Measurements from ENCODE around the gene DOCK11. TPM values are rescaled to one million over a fixed set of nuclear protein-coding genes. Genes with fewer than 3 reads are reported as not detected.
A peak's percentile ranks its signal among the peaks of the same experiment; 100 is the strongest.

Gene DOCK11
- total RNA-seq, 2 experiments from 2014 or later = 62.6 to 66.0 TPM

DNA sequence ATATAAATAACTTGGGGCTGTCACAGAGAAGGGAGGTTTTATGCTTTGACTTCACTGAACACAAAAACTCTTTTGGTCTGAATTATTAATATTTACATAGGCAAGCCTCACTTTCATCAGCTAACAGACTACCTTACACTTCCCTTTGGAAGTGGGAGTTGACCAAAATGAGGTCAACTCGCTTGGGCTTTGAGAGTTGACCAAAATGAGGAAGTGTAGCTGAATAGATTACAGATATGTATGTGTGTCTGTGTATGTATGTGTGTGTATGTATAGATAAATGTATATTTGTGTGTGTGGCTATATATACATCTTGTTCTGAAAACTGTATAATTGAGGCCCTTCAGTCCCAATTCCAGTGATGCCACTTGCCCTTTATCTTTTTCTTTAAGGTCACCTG is 118.5 kb downstream of the DOCK11 start:
- peaks cover 42% of the 10 kb centered on the region for H3K36me3 Mint-ChIP-seq (ENCODE audit: low read depth)
- H3K4me3 Mint-ChIP-seq = no peak overlapping the region
- DNase-seq (no peak), ATAC-seq (no peak)
- ChIA-PET POLR2A (interaction anchor here (0.6 kb wide), 2 partner anchors 38 to 116 kb away, joined by 3 read pairs; no protein-coding TSS in a partner anchor), CTCF (interaction anchor here (1.1 to 1.6 kb wide), 3 partner anchors 10 to 14 kb away, joined by 3 to 4 read pairs (median 3); no protein-coding TSS in a partner anchor)
- H3K27me3 Mint-ChIP-seq (ENCODE audit: low read depth) = no peaks in the 10 kb centered on the region
- peak overlapping the region; percentile 32 for H3K27ac Mint-ChIP-seq
- H3K4me1 Mint-ChIP-seq (ENCODE audit: low read depth) = no peaks in the 10 kb centered on the region
- no peaks in the 10 kb centered on the region for H3K9me3 Mint-ChIP-seq (ENCODE audit: insufficient read depth)

DNA sequence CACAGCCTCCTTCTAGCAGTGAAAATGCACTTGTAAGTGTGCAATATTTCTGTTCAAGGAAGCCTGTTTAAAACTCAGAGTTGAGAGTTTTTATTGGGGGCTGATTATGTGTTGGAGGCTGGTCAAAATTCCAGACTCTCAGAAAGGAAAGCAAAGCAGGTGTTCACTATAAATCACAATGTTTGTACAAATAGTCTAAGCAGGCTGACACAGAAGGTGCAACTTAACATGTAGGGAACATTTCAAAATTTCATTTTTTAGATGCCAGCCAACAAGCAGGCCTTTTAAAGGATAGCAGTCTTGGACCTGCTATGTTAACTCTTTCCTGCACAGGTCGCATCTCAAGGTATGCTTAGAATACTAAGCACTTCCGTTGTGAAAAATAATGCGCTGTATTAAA is 119.5 kb downstream of the DOCK11 start:
- DNase-seq = no peak
- H3K27ac Mint-ChIP-seq = no peak overlapping the region
- no peak for ATAC-seq
- ChIA-PET POLR2A (no interaction called here), CTCF (interaction anchor here (1.0 to 1.6 kb wide), 2 partner anchors 9 to 12 kb away, joined by 3 read pairs; no protein-coding TSS in a partner anchor)
- H3K9me3 Mint-ChIP-seq (ENCODE audit: insufficient read depth) = no peaks in the 10 kb centered on the region
- no peaks in the 10 kb centered on the region for H3K4me1 Mint-ChIP-seq (ENCODE audit: low read depth)
- H3K36me3 Mint-ChIP-seq (ENCODE audit: low read depth) = peaks cover 39% of the 10 kb centered on the region
- H3K4me3 Mint-ChIP-seq = no peak overlapping the region
- H3K27me3 Mint-ChIP-seq (ENCODE audit: low read depth) = no peaks in the 10 kb centered on the region

GRCh38 chrX:118621081-118621759 is 125.6 kb downstream of the DOCK11 start:
- Mint-ChIP-seq H3K27me3 (ENCODE audit: low read depth) (no peaks in the 10 kb centered on the region), H3K4me3 (no peak overlapping the region), H3K36me3 (ENCODE audit: low read depth) (peaks cover 12% of the 10 kb centered on the region), H3K9me3 (ENCODE audit: insufficient read depth) (no peaks in the 10 kb centered on the region), H3K27ac (no peak overlapping the region), H3K4me1 (ENCODE audit: low read depth) (no peaks in the 10 kb centered on the region)
- ATAC-seq (no peak), DNase-seq (no peak)
- ChIA-PET CTCF (no interaction called here), POLR2A (no interaction called here)

GRCh38 chrX:118623062-118623461 is 127.4 kb downstream of the DOCK11 start:
- ATAC-seq (no peak), DNase-seq (no peak)
- ChIA-PET CTCF (interaction anchor here (1.3 kb wide), 1 partner anchor 8 kb away, joined by 3 read pairs; no protein-coding TSS in a partner anchor), POLR2A (no interaction called here)
- H3K36me3 Mint-ChIP-seq (ENCODE audit: low read depth) = peaks cover 12% of the 10 kb centered on the region
- H3K4me3 Mint-ChIP-seq = no peak overlapping the region
- no peaks in the 10 kb centered on the region for H3K9me3 Mint-ChIP-seq (ENCODE audit: insufficient read depth)
- H3K27me3 Mint-ChIP-seq (ENCODE audit: low read depth) = no peaks in the 10 kb centered on the region
- no peaks in the 10 kb centered on the region for H3K4me1 Mint-ChIP-seq (ENCODE audit: low read depth)
- no peak overlapping the region for H3K27ac Mint-ChIP-seq

DNA sequence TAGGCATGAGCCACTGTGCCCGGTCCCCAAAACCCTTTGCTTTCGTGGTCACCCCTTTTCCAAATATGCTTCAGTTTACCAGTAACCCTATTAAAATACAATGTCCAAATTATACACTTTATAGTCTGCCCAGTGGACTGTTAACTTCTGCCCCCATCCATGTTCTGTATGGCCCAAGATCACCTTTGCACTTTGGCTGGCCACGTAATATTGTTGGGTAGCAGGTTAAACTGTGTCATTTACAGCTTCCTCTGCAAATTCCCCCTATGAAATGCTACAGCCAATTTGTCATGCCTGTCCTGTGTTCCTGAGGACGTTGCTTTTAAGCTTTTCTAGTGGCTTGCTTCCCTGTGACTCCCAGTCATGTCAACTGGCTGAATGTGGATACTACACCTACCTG is 130.7 kb downstream of the DOCK11 start:
- POLR2A ChIA-PET = no interaction called here

GRCh38 chrX:118627084-118627758 is 131.6 kb downstream of the DOCK11 start:
- Mint-ChIP-seq H3K27ac (no peak overlapping the region), H3K4me1 (ENCODE audit: low read depth) (no peaks in the 10 kb centered on the region), H3K9me3 (ENCODE audit: insufficient read depth) (no peaks in the 10 kb centered on the region), H3K4me3 (no peak overlapping the region), H3K27me3 (ENCODE audit: low read depth) (no peaks in the 10 kb centered on the region), H3K36me3 (ENCODE audit: low read depth) (peaks cover 24% of the 10 kb centered on the region)
- ChIA-PET CTCF (interaction anchor here (0.7 to 1.4 kb wide), 4 partner anchors 12 to 180 kb away, joined by 3 to 6 read pairs (median 4); no protein-coding TSS in a partner anchor), POLR2A (no interaction called here)
- ATAC-seq = no peak
- no peak for DNase-seq

More for the DNA sequence above, 130.7 kb downstream of the DOCK11 start:
- Mint-ChIP-seq H3K4me1 (ENCODE audit: low read depth) (no peaks in the 10 kb centered on the region), H3K27me3 (ENCODE audit: low read depth) (no peaks in the 10 kb centered on the region), H3K9me3 (ENCODE audit: insufficient read depth) (no peaks in the 10 kb centered on the region), H3K4me3 (no peak overlapping the region), H3K27ac (no peak overlapping the region), H3K36me3 (ENCODE audit: low read depth) (peaks cover 19% of the 10 kb centered on the region)
- DNase-seq = no peak
- CTCF ChIA-PET = no interaction called here
- no peak for ATAC-seq

- Mint-ChIP-seq H3K4me3 (no peak overlapping the region), H3K27ac (no peak overlapping the region), H3K4me1 (ENCODE audit: low read depth) (no peaks in the 10 kb centered on the region), H3K27me3 (ENCODE audit: low read depth) (no peaks in the 10 kb centered on the region), H3K36me3 (ENCODE audit: low read depth) (peaks cover 37% of the 10 kb centered on the region), H3K9me3 (ENCODE audit: insufficient read depth) (no peaks in the 10 kb centered on the region)
- DNase-seq = no peak
- CTCF ChIA-PET = no interaction called here
- ATAC-seq = no peak
- POLR2A ChIA-PET = interaction anchor here (0.7 kb wide), 2 partner anchors 34 to 403 kb away, joined by 5 read pairs; no protein-coding TSS in a partner anchor
These were observed 135.2 kb downstream of the DOCK11 start for GRCh38 chrX:118630848-118631247.

GRCh38 chrX:118631586-118631985 is 136.0 kb downstream of the DOCK11 start:
- ChIA-PET POLR2A (interaction anchor here (0.7 kb wide), 1 partner anchor 402 kb away, joined by 5 read pairs; no protein-coding TSS in a partner anchor), CTCF (no interaction called here)
- no peaks in the 10 kb centered on the region for H3K9me3 Mint-ChIP-seq (ENCODE audit: insufficient read depth)
- ATAC-seq = no peak
- peaks cover 35% of the 10 kb centered on the region for H3K36me3 Mint-ChIP-seq (ENCODE audit: low read depth)
- H3K27me3 Mint-ChIP-seq (ENCODE audit: low read depth) = no peaks in the 10 kb centered on the region
- no peak for DNase-seq
- no peaks in the 10 kb centered on the region for H3K4me1 Mint-ChIP-seq (ENCODE audit: low read depth)
- H3K4me3 Mint-ChIP-seq = no peak overlapping the region
- no peak overlapping the region for H3K27ac Mint-ChIP-seq

- ATAC-seq (no peak), DNase-seq (no peak)
- CTCF ChIA-PET = no interaction called here
- Mint-ChIP-seq H3K36me3 (ENCODE audit: low read depth) (peaks cover 32% of the 10 kb centered on the region), H3K27ac (no peak overlapping the region), H3K27me3 (ENCODE audit: low read depth) (no peaks in the 10 kb centered on the region), H3K4me3 (no peak overlapping the region), H3K9me3 (ENCODE audit: insufficient read depth) (no peaks in the 10 kb centered on the region), H3K4me1 (ENCODE audit: low read depth) (no peaks in the 10 kb centered on the region)
- POLR2A ChIA-PET = no interaction called here
These were observed 137.2 kb downstream of the DOCK11 start for GRCh38 chrX:118632862-118633261.

GRCh38 chrX:118633530-118633929 is 137.9 kb downstream of the DOCK11 start:
- DNase-seq (no peak), ATAC-seq (no peak)
- H3K36me3 Mint-ChIP-seq (ENCODE audit: low read depth) = peaks cover 34% of the 10 kb centered on the region
- no peaks in the 10 kb centered on the region for H3K27me3 Mint-ChIP-seq (ENCODE audit: low read depth)
- H3K4me3 Mint-ChIP-seq = no peak overlapping the region
- ChIA-PET POLR2A (no interaction called here), CTCF (no interaction called here)
- H3K27ac Mint-ChIP-seq = no peak overlapping the region
- no peaks in the 10 kb centered on the region for H3K4me1 Mint-ChIP-seq (ENCODE audit: low read depth)
- no peaks in the 10 kb centered on the region for H3K9me3 Mint-ChIP-seq (ENCODE audit: insufficient read depth)

DNA sequence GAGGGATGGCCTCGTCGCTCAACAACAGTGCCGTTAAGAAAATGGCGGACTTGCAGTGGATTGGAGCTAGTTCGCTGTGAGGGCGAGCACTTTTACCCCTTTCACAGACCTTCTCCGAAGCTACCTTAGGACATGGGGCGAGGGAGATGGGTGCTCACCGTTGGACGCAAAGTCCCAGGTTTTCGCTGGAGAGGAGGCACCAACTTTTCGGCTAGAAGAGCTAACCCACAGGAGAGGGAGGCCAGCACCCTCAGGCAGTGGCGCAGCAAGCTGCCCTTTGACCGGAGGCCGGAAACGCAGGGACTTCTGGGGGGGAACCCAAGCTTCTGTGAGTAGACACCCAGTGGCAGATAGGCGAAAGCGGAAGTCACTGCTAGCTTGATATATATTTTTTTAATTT is 138.7 kb downstream of the DOCK11 start:
- no peak overlapping the region for H3K27ac Mint-ChIP-seq
- CTCF ChIA-PET = interaction anchor here (0.6 to 1.3 kb wide), 2 partner anchors 24 to 30 kb away, joined by 3 to 4 read pairs; no protein-coding TSS in a partner anchor
- DNase-seq (no peak), ATAC-seq (no peak)
- no peaks in the 10 kb centered on the region for H3K9me3 Mint-ChIP-seq (ENCODE audit: insufficient read depth)
- H3K4me1 Mint-ChIP-seq (ENCODE audit: low read depth) = no peaks in the 10 kb centered on the region
- peaks cover 35% of the 10 kb centered on the region for H3K36me3 Mint-ChIP-seq (ENCODE audit: low read depth)
- H3K27me3 Mint-ChIP-seq (ENCODE audit: low read depth) = no peaks in the 10 kb centered on the region
- POLR2A ChIA-PET = no interaction called here
- no peak overlapping the region for H3K4me3 Mint-ChIP-seq

GRCh38 chrX:118637997-118638396 is 142.4 kb downstream of the DOCK11 start:
- POLR2A ChIA-PET = no interaction called here
- ATAC-seq (no peak), DNase-seq (no peak)
- no peak overlapping the region for H3K4me3 Mint-ChIP-seq
- peaks cover 22% of the 10 kb centered on the region for H3K36me3 Mint-ChIP-seq (ENCODE audit: low read depth)
- no peaks in the 10 kb centered on the region for H3K9me3 Mint-ChIP-seq (ENCODE audit: insufficient read depth)
- H3K27ac Mint-ChIP-seq = no peak overlapping the region
- no peaks in the 10 kb centered on the region for H3K4me1 Mint-ChIP-seq (ENCODE audit: low read depth)
- no peaks in the 10 kb centered on the region for H3K27me3 Mint-ChIP-seq (ENCODE audit: low read depth)
- CTCF ChIA-PET = no interaction called here

Measured in activated CD8-positive, alpha-beta T cell treated with anti-CD3 and anti-CD28 coated beads, Interleukin-2, amount 10 ng/mL, durations not matched to agents 7 days and 5 days (primary cell).